Muscle layer of colon (tissue), 2 donors: ENCODE data around the gene ABCB9.

Experiments used
- H3K27ac ChIP-seq: one replicate; pipeline ENCODE4 v1.7.0; 2013; ENCODE audit warnings: low read depth, mild to moderate bottlenecking, low read length, moderate library complexity
- H3K27me3 ChIP-seq, 2 donors: one replicate each; pipeline ENCODE4 v1.7.0; 2013; ENCODE audit warnings: low read length in 2 of 2, mild to moderate bottlenecking in 2 of 2; ENCODE audit not compliant: insufficient read depth in 2 of 2, control insufficient read depth in 1 of 2
- H3K36me3 ChIP-seq: one replicate; pipeline ENCODE4 v1.7.0; 2013; ENCODE audit warnings: mild to moderate bottlenecking, low read length; ENCODE audit not compliant: insufficient read depth
- H3K4me1 ChIP-seq: one replicate; pipeline ENCODE4 v1.7.0; 2013; ENCODE audit warnings: mild to moderate bottlenecking, low read length; ENCODE audit not compliant: insufficient read depth
- H3K4me3 ChIP-seq, 2 donors: one replicate each; pipeline ENCODE4 v1.7.0; 2013; ENCODE audit warnings: low read length in 2 of 2, low read depth in 1 of 2, mild to moderate bottlenecking in 1 of 2, moderate library complexity in 1 of 2
- H3K9ac ChIP-seq: one replicate; pipeline ENCODE4 v1.7.0; 2013; ENCODE audit warnings: low read length
- H3K9me3 ChIP-seq: one replicate; pipeline ENCODE4 v1.7.0; 2013; ENCODE audit warnings: mild to moderate bottlenecking, low read length
- donor health status: abdominal sarcoma.
- donor health status: Adenocarcinoma of cecum.

The ABCB9 gene

DNA sequence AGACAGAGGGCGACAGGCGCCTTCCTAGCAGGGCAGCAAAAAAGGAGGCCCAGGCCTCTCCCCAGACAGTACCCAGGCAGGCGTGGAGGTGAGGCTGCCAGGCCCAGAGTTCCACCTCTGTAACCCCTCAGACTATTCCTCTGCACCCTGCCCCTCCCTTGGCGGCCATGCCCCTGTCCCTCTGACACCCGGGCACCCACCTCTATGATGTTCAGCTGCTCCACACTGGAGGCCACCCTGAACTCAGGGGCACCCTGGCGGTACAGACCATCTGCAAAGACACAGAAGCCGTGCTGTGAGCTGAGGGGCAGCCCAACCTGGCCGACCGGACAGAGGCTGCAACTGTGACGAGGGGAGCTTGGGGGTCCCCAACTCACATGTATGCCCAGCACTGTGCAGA is 34.3 kb upstream of the ABCB9 start:
- Histone ChIP-seq H3K27me3 (no peaks in the 10 kb centered on the region), H3K9me3 (no peaks in the 10 kb centered on the region), H3K9ac (no peak overlapping the region), H3K4me1 (peaks cover 4% of the 10 kb centered on the region), H3K4me3 (no peak overlapping the region), H3K36me3 (peaks cover 26% of the 10 kb centered on the region), H3K27ac (no peak overlapping the region)

- no peak overlapping the region for H3K4me3 ChIP-seq
- no peak overlapping the region for H3K9ac ChIP-seq
- peaks cover 26% of the 10 kb centered on the region for H3K36me3 ChIP-seq
- H3K27me3 ChIP-seq = no peaks in the 10 kb centered on the region
- H3K9me3 ChIP-seq = no peaks in the 10 kb centered on the region
- no peak overlapping the region for H3K27ac ChIP-seq
- peaks cover 4% of the 10 kb centered on the region for H3K4me1 ChIP-seq
These were observed 33.7 kb upstream of the ABCB9 start for GRCh38 chr12:122999986-123000420.

DNA sequence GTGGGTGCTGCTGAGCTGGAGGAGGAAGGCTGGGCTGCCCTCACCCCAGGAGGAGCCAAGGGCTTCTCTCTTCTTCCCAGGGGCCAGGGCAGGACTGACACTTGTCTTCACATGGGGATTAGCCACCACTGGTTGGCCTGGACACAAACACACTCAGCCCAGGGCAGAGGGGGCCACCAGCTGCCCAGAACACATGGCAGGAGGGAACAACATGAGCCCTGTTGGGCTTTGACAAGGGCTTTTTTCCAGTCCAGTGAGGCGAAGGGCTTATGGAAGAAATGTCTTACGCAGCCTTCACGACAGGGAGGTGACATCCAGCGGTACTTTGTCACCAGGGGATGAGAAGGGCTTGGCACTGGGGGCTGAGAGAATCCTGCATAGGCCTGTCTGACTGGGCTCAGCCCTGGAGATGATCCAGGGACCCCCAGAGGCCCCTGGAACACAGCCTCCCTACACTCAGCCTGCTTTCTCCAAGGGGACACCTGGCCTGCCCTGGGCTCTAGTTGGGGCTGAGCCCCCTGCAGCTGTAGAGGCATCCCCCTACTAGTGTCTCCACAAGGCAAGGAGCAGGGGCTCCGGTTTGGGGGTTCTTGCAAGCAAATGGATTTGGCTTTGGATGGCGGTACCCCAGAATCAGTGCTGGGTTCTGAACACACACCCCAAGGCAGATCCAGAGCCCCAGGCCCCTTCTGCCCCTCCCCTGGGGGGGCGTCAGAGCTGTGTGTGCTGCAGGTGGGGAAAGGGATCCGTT is 33.1 kb upstream of the ABCB9 start:
- Histone ChIP-seq H3K27me3 (no peaks in the 10 kb centered on the region), H3K36me3 (peaks cover 19% of the 10 kb centered on the region), H3K9me3 (no peaks in the 10 kb centered on the region), H3K27ac (no peak overlapping the region), H3K9ac (no peak overlapping the region), H3K4me1 (peaks cover 4% of the 10 kb centered on the region), H3K4me3 (no peak overlapping the region)

GRCh38 chr12:122998316-122998715 is 32.1 kb upstream of the ABCB9 start:
- Histone ChIP-seq H3K27me3 (no peaks in the 10 kb centered on the region), H3K27ac (no peak overlapping the region), H3K4me3 (no peak overlapping the region), H3K4me1 (peaks cover 4% of the 10 kb centered on the region), H3K36me3 (peaks cover 15% of the 10 kb centered on the region), H3K9ac (no peak overlapping the region), H3K9me3 (no peaks in the 10 kb centered on the region)

GRCh38 chr12:122997343-122998250 is 31.3 kb upstream of the ABCB9 start:
- no peak overlapping the region for H3K27ac ChIP-seq
- H3K36me3 ChIP-seq = peaks cover 15% of the 10 kb centered on the region
- no peak overlapping the region for H3K9ac ChIP-seq
- no peaks in the 10 kb centered on the region for H3K27me3 ChIP-seq
- no peaks in the 10 kb centered on the region for H3K9me3 ChIP-seq
- peaks cover 4% of the 10 kb centered on the region for H3K4me1 ChIP-seq
- H3K4me3 ChIP-seq = no peak overlapping the region

DNA sequence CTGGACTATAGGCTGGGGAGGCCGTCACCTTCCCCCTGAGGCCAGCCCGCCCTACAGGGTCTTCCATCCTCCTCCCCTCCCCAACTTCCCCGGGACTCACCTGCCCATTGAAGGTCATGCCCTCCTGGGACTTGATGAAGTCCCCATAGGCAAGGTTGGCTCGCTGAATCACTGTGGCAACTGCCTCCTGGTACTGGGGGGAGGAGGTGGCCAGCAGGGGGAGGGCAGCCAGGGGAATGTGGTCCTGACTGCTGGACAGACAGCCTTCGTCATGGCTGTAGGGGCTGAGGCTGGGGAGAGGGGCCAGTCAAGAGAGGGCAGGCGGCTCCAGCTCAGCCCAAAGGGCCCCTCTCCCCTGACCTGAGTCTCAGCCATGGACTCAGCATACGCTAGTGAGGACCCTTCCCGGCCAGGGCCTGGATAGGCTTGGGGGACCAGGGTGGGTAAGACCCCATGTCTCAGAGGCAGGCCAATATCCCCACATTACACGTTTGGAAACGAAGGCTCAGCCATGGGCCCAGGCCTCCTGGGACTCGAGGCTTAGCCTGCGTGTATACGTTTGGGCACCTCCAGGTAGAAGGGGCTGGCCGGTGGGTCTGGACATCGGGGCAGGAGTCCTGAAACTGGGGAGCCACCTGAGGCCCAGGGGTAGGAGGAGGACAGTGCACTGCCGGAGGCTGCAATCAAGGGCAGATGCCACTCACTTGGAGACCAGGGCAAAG is 30.5 kb upstream of the ABCB9 start:
- no peak overlapping the region for H3K4me3 ChIP-seq
- no peaks in the 10 kb centered on the region for H3K9me3 ChIP-seq
- peaks cover 4% of the 10 kb centered on the region for H3K4me1 ChIP-seq
- peaks cover 15% of the 10 kb centered on the region for H3K36me3 ChIP-seq
- no peak overlapping the region for H3K9ac ChIP-seq
- H3K27ac ChIP-seq = no peak overlapping the region
- no peaks in the 10 kb centered on the region for H3K27me3 ChIP-seq

DNA sequence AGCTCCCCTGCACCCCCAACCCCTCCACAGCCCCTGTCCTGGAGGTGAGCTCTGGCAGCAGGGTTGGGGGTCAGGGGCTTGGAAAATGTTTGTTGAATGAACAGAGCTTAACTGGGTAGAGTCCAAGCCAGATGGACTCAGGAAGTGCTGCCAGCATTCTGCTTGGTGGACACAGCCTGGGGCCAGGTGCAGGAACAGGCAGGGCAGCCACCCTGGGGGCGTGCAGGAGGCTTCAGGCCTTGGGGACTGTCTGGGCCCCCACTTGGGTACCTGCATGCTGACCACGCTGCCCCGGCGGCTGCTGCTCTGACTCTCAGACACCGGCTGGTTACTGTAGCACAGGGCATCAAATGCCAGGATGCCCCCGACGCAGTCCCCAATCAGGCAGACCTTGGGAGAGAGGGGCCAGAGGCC is 29.9 kb upstream of the ABCB9 start:
- H3K9ac ChIP-seq = no peak overlapping the region
- no peaks in the 10 kb centered on the region for H3K9me3 ChIP-seq
- H3K27ac ChIP-seq = no peak overlapping the region
- H3K36me3 ChIP-seq = peaks cover 12% of the 10 kb centered on the region
- H3K4me1 ChIP-seq = peaks cover 4% of the 10 kb centered on the region
- H3K4me3 ChIP-seq = no peak overlapping the region
- H3K27me3 ChIP-seq = no peaks in the 10 kb centered on the region

GRCh38 chr12:122995503-122996187 is 29.4 kb upstream of the ABCB9 start:
- no peak overlapping the region for H3K9ac ChIP-seq
- H3K4me1 ChIP-seq = peaks cover 4% of the 10 kb centered on the region

DNA sequence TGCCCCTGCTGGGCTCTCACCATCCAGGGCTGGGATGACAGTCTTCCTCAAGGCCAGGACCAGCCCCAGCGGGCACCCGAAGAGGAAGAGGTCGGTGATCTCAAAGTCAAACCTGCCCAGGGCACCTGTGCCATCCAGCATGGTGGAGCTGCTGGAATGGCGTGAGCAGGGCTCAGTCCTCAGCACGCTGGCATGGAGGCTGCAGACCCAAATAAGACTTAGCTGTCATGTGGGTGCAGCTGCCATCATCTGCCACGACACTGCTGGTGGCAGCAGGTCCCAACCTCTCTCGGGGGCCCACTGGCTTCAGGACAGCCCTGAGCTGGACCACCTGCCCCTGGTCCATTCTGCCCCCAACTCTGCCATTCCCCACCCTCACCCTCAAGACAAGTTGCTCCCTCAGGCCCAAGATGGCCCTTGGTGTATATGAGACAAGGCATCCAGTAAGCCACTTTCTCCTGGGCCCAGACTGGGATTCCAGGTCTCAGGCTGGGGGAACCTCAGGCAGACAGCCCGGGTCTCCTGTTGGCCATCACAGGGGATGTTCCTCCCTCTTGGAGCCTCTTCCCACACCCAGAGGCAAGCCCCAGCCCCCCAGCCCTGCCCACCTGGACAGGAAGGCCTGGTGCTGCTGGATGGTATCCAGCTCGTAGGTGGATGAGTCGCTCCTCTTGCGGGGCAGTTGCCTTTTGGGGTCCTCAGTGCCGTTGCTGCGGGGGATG is 28.7 kb upstream of the ABCB9 start:
- Histone ChIP-seq H3K4me3 (no peak overlapping the region), H3K27me3 (no peaks in the 10 kb centered on the region), H3K9ac (no peak overlapping the region), H3K36me3 (peaks cover 6% of the 10 kb centered on the region), H3K9me3 (no peaks in the 10 kb centered on the region), H3K27ac (no peak overlapping the region), H3K4me1 (peaks cover 4% of the 10 kb centered on the region)

More at GRCh38 chr12:122995503-122996187, 29.4 kb upstream of the ABCB9 start:
- Histone ChIP-seq H3K27me3 (no peaks in the 10 kb centered on the region), H3K27ac (no peak overlapping the region), H3K4me3 (no peak overlapping the region), H3K9me3 (no peaks in the 10 kb centered on the region), H3K36me3 (peaks cover 7% of the 10 kb centered on the region)

- no peak overlapping the region for H3K9ac ChIP-seq
- no peaks in the 10 kb centered on the region for H3K27me3 ChIP-seq
- H3K9me3 ChIP-seq = no peaks in the 10 kb centered on the region
- H3K27ac ChIP-seq = no peak overlapping the region
- peaks cover under 1% of the 10 kb centered on the region for H3K36me3 ChIP-seq
- H3K4me1 ChIP-seq = peaks cover 4% of the 10 kb centered on the region
- no peak overlapping the region for H3K4me3 ChIP-seq
These were observed 27.9 kb upstream of the ABCB9 start for GRCh38 chr12:122994140-122994675.
